Raji (cell line): ENCODE data around the gene DBN1.

Experiments
- POLR2A ChIP-seq: IDR thresholded peaks from 2 replicates; pipeline ENCODE4 v1.6.1; 2011; ENCODE audit warnings: low read depth, low read length, control low read depth; ENCODE audit not compliant: insufficient read depth

The DBN1 gene

GRCh38 chr5:177439518-177440053, 33.8 kb downstream of the DBN1 start:
- no peak for TF ChIP-seq POLR2A

GRCh38 chr5:177438468-177438867, 35.0 kb downstream of the DBN1 start:
- TF ChIP-seq POLR2A: no peak

- no peak for TF ChIP-seq POLR2A
Measured at GRCh38 chr5:177437623-177438022, 35.8 kb downstream of the DBN1 start.

- no peak for TF ChIP-seq POLR2A
Measured at GRCh38 chr5:177435847-177436536, 37.4 kb downstream of the DBN1 start.

- no peak for TF ChIP-seq POLR2A
Measured at GRCh38 chr5:177434942-177435738, 38.3 kb downstream of the DBN1 start.

GRCh38 chr5:177434437-177434836, 39.0 kb downstream of the DBN1 start:
- no peak for TF ChIP-seq POLR2A

- TF ChIP-seq POLR2A: no peak
Measured at GRCh38 chr5:177433658-177434217, 39.7 kb downstream of the DBN1 start.

GRCh38 chr5:177432839-177433657, 40.4 kb downstream of the DBN1 start:
- no peak for TF ChIP-seq POLR2A

- TF ChIP-seq POLR2A: no peak
Measured at GRCh38 chr5:177432143-177432838, 41.1 kb downstream of the DBN1 start.

GRCh38 chr5:177431317-177432142, 41.9 kb downstream of the DBN1 start:
- peak; percentile 23; the same call in 1 of the 2 replicates for TF ChIP-seq POLR2A

GRCh38 chr5:177430972-177431316, 42.5 kb downstream of the DBN1 start:
- no peak for TF ChIP-seq POLR2A

- no peak for TF ChIP-seq POLR2A
Measured at GRCh38 chr5:177430140-177430951, 43.1 kb downstream of the DBN1 start.

GRCh38 chr5:177429248-177430040, 44.0 kb downstream of the DBN1 start:
- TF ChIP-seq POLR2A: peak; percentile 28; the same call in 1 of the 2 replicates
